Tibial nerve (tissue), 4 donors: ENCODE results near the gene TMC8. TPM values are rescaled to one million over a fixed set of nuclear protein-coding genes. Genes with fewer than 3 reads are reported as not detected.

Source experiments
- total RNA-seq, 4 donors: library from RNA; depleted of rRNA; stranded (reverse); fragments of >200 nt; gene quantifications; one replicate each; pipeline ENCODE4 v1.1.0, GENCODE V29; 2016

Gene TMC8
- total RNA-seq, 4 donors from 2014 or later = 5.2 to 18.3 (median 6.7) TPM

Other genes starting within 250 kb of the TMC8 start
- gene TNRC6C, start 172.1 kb upstream of the TMC8 start, total RNA-seq = 10 to 100 TPM; 24.0 to 43.5 (median 34.3) TPM
- 10 to 100 TPM; 43.3 to 94.5 (median 52.2) TPM for gene TMC6, start 2.0 kb upstream of the TMC8 start, total RNA-seq
- gene C17orf99, start 15.6 kb downstream of the TMC8 start, total RNA-seq = not detected
- gene SYNGR2, start 37.8 kb downstream of the TMC8 start, total RNA-seq = 10 to 100 TPM; 40.6 to 70.2 (median 54.1) TPM
- 1 to 10 TPM; 1.0 to 6.6 (median 1.6) TPM for gene TK1, start 56.3 kb downstream of the TMC8 start, total RNA-seq
- 10 to 100 TPM; 29.7 to 40.6 (median 37.7) TPM for gene AFMID, start 56.6 kb downstream of the TMC8 start, total RNA-seq
- gene BIRC5, start 83.5 kb downstream of the TMC8 start, total RNA-seq = 1 to 10 TPM in 1 of 4 donors, under 1 TPM in 2, not detected in 1; 0.87 to 8.7 (median 0.98) TPM
- gene TMEM235, start 100.9 kb downstream of the TMC8 start, total RNA-seq = not detected
- gene SOCS3, start 229.3 kb downstream of the TMC8 start, total RNA-seq = 10 to 100 TPM; 23.7 to 76.5 (median 59.7) TPM
- gene PGS1, start 247.9 kb downstream of the TMC8 start, total RNA-seq = 100 to 1,000 TPM in 1 of 4 donors, 10 to 100 TPM in 3; 41.9 to 105 (median 53.2) TPM